ENCODE results near the gene E2F3.
"Not testable (repeated sequence)": the region's sequence is repeated elsewhere in the genome, so short reads cannot be mapped to it uniquely, and the experiment has no call there.

E2F3 gene

GRCh38 chr6:20472748-20473147 lies 71.1 kb downstream of the E2F3 start:
- no peak for DNase-seq

GRCh38 chr6:20473518-20473917 lies 71.8 kb downstream of the E2F3 start:
- DNase-seq: no peak

- no peak for DNase-seq
Observed at GRCh38 chr6:20474874-20475542, 73.3 kb downstream of the E2F3 start.

GRCh38 chr6:20476501-20477043 lies 74.9 kb downstream of the E2F3 start:
- DNase-seq: no peak

GRCh38 chr6:20477485-20477884 lies 75.8 kb downstream of the E2F3 start:
- no peak for DNase-seq

- DNase-seq: no peak
Observed at GRCh38 chr6:20479060-20479459, 77.4 kb downstream of the E2F3 start.

GRCh38 chr6:20479526-20479925 lies 77.8 kb downstream of the E2F3 start:
- DNase-seq: no peak

GRCh38 chr6:20481281-20481680 lies 79.6 kb downstream of the E2F3 start:
- no peak for DNase-seq

- DNase-seq: no peak
Observed at GRCh38 chr6:20483887-20484497, 82.3 kb downstream of the E2F3 start.

- no peak for DNase-seq
Observed at GRCh38 chr6:20486641-20487040, 85.0 kb downstream of the E2F3 start.

GRCh38 chr6:20487669-20488375 lies 86.1 kb downstream of the E2F3 start:
- DNase-seq: no peak

GRCh38 chr6:20490591-20490990 lies 88.9 kb downstream of the E2F3 start:
- no peak for DNase-seq

GRCh38 chr6:20492099-20492498 lies 90.4 kb downstream of the E2F3 start:
- DNase-seq: no peak

- no peak for DNase-seq
Observed at GRCh38 chr6:20497216-20498040, 95.7 kb downstream of the E2F3 start.

- no peak for DNase-seq
Observed at GRCh38 chr6:20498041-20498385, 96.3 kb downstream of the E2F3 start.

- DNase-seq: no peak
Observed at GRCh38 chr6:20509212-20509611, 107.5 kb downstream of the E2F3 start.

- DNase-seq: no peak
Observed at GRCh38 chr6:20511852-20512251, 110.2 kb downstream of the E2F3 start.

GRCh38 chr6:20525208-20525607 lies 123.5 kb downstream of the E2F3 start:
- not testable (repeated sequence) for DNase-seq

GRCh38 chr6:20529086-20529448 lies 127.4 kb downstream of the E2F3 start:
- not testable (repeated sequence) for DNase-seq

GRCh38 chr6:20532881-20533280 lies 131.2 kb downstream of the E2F3 start:
- DNase-seq: no peak

- DNase-seq: no peak
Observed at GRCh38 chr6:20533746-20534294, 132.1 kb downstream of the E2F3 start.

- DNase-seq: peak; percentile 89
Observed at GRCh38 chr6:20534295-20535262, 132.9 kb downstream of the E2F3 start, which contains the start of gene CDKAL1. TSS of gene CDKAL1 (plus strand) at chr6:20534457. CDS start at chr6:20546351, 11,894 bp downstream.
